ENCODE results near the gene ATP11A. TPM values are rescaled to one million over a fixed set of nuclear protein-coding genes. Genes with fewer than 3 reads are reported as not detected.

ATP11A gene
- total and polyA plus RNA-seq, 2 donors (not counting 3 experiments of a cell fraction or from before 2014, with no cell fraction given): 16.5 to 88.1 TPM

- no peaks in the 10 kb centered on the region for H4K20me1 ChIP-seq (replicated peaks; ENCODE audit: control insufficient read depth, extremely low read depth, insufficient read depth, low read length)
- no peaks in the 10 kb centered on the region for H3K27me3 ChIP-seq (ENCODE audit: control insufficient read depth in 2 of 2, insufficient read depth in 2 of 2, low read length in 2 of 2)
- intact Hi-C loops (cut with micrococcal nuclease): no loop called here
- H3K27ac ChIP-seq (ENCODE audit: insufficient read depth, low read depth, low read length): no peak overlapping the region
- H3K4me2 ChIP-seq (ENCODE audit: insufficient read depth, low read length): no peak overlapping the region
- ChIA-PET CTCF (no interaction called here), POLR2A (no interaction called here)
- H2AFZ ChIP-seq (ENCODE audit: low read depth, low read length): no peak overlapping the region
- dilution Hi-C loops (cut with MboI; ENCODE audit: extremely low pct_ligation_motif_present, low sequenced_read_pairs): no loop called here
- no peaks in the 10 kb centered on the region for H3K4me1 ChIP-seq (ENCODE audit: control insufficient read depth, extremely low read depth, insufficient read depth, low read length)
- no peaks in the 10 kb centered on the region for H3K9me1 ChIP-seq (replicated peaks; ENCODE audit: control insufficient read depth, extremely low read depth, insufficient read depth, low read length)
- no peaks in the 10 kb centered on the region for H3K9me3 ChIP-seq (replicated peaks; ENCODE audit: control insufficient read depth, insufficient read depth, low read length)
- H3K36me3 ChIP-seq (ENCODE audit: control insufficient read depth in 2 of 2, extremely low read depth in 1 of 2, insufficient read depth in 2 of 2, low read length in 2 of 2): peaks cover 2 to 19% of the 10 kb centered on the region in 2 experiments
- FAIRE-seq (no peak), DNase-seq (ENCODE audit: low read depth, low spot score) (no peak)
- TF ChIP-seq POLR2A (IDR thresholded peaks at IDR 0.05; ENCODE audit: low read depth, low read length) (no peak), POLR2AphosphoS5 (IDR thresholded peaks at IDR 0.05; ENCODE audit: insufficient read depth, low read depth, low read length) (no peak)
- H3K79me2 ChIP-seq (ENCODE audit: control insufficient read depth, insufficient read depth, low read length): no peaks in the 10 kb centered on the region
- no peak overlapping the region for H3K9ac ChIP-seq (replicated peaks; ENCODE audit: extremely low read depth, insufficient read depth, low read length)
- BruUV-seq (replicated peaks): no TSS peak
- H3K4me3 ChIP-seq (replicated peaks in 1 of 3; ENCODE audit: insufficient read depth in 1 of 3, low read depth in 1 of 3, low read length in 3 of 3): no peak overlapping the region
Measured at GRCh38 chr13:112880976-112881540, 191.2 kb downstream of the ATP11A start.

GRCh38 chr13:112881656-112882554, 192.1 kb downstream of the ATP11A start:
- no peaks in the 10 kb centered on the region for H3K9me1 ChIP-seq (replicated peaks; ENCODE audit: control insufficient read depth, extremely low read depth, insufficient read depth, low read length)
- FAIRE-seq: no peak
- no peak overlapping the region for H3K4me2 ChIP-seq (ENCODE audit: insufficient read depth, low read length)
- H3K9me3 ChIP-seq (replicated peaks; ENCODE audit: control insufficient read depth, insufficient read depth, low read length): no peaks in the 10 kb centered on the region
- H3K79me2 ChIP-seq (ENCODE audit: control insufficient read depth, insufficient read depth, low read length): no peaks in the 10 kb centered on the region
- no peak overlapping the region for H3K4me3 ChIP-seq (replicated peaks in 1 of 3; ENCODE audit: insufficient read depth in 1 of 3, low read depth in 1 of 3, low read length in 3 of 3)
- H3K27me3 ChIP-seq (ENCODE audit: control insufficient read depth in 2 of 2, insufficient read depth in 2 of 2, low read length in 2 of 2): no peaks in the 10 kb centered on the region
- peaks cover 2 to 16% of the 10 kb centered on the region in 2 experiments for H3K36me3 ChIP-seq (ENCODE audit: control insufficient read depth in 2 of 2, extremely low read depth in 1 of 2, insufficient read depth in 2 of 2, low read length in 2 of 2)
- BruUV-seq (replicated peaks): no TSS peak
- no peak overlapping the region for H3K27ac ChIP-seq (ENCODE audit: insufficient read depth, low read depth, low read length)
- no peaks in the 10 kb centered on the region for H3K4me1 ChIP-seq (ENCODE audit: control insufficient read depth, extremely low read depth, insufficient read depth, low read length)
- H2AFZ ChIP-seq (ENCODE audit: low read depth, low read length): no peak overlapping the region
- CTCF ChIA-PET: no interaction called here
- dilution Hi-C loops (cut with MboI; ENCODE audit: extremely low pct_ligation_motif_present, low sequenced_read_pairs) (no loop called here), intact Hi-C loops (cut with micrococcal nuclease) (no loop called here)
- no peak for TF ChIP-seq POLR2AphosphoS5 (IDR thresholded peaks at IDR 0.05; ENCODE audit: insufficient read depth, low read depth, low read length)
- no peak for TF ChIP-seq CTCF (IDR thresholded peaks at IDR 0.05; ENCODE audit: extremely low read depth in 1 of 2, insufficient read depth in 1 of 2, low read depth in 1 of 2, low read length in 2 of 2)
- no peak for TF ChIP-seq EZH2 (IDR thresholded peaks at IDR 0.05; ENCODE audit: borderline replicate concordance, low read depth, low read length, severe bottlenecking)
- DNase-seq (ENCODE audit: low read depth, low spot score): no peak
- H3K9ac ChIP-seq (replicated peaks; ENCODE audit: extremely low read depth, insufficient read depth, low read length): no peak overlapping the region
- POLR2A ChIA-PET: no interaction called here
- H4K20me1 ChIP-seq (replicated peaks; ENCODE audit: control insufficient read depth, extremely low read depth, insufficient read depth, low read length): no peaks in the 10 kb centered on the region

All from endothelial cell of umbilical vein (primary cell).